Thoracic aorta (tissue), 2 donors: Measurements from ENCODE around the gene ATF5. TPM values are rescaled to one million over a fixed set of nuclear protein-coding genes. Genes with fewer than 3 reads are reported as not detected.

Experiments
- ATAC-seq: fragments of 150-250 bp; one replicate; pipeline ENCODE4 v1.8.0; 2017; ENCODE audit warnings: low read depth; ENCODE audit not compliant: insufficient number of reproducible peaks, low FRiP score
- DNase-seq: peaks from one replicate; pipeline ENCODE4 v3.0.0-alpha.2; 2020; ENCODE audit warnings: low spot score
- H3K27ac ChIP-seq, 2 donors: fragments of 200-600 bp; sonication (generic); 1 replicate in 1 of 2; 2 replicates in 1 of 2; pipeline ENCODE4 v1.5.1; 2016; ENCODE audit warnings: mild to moderate bottlenecking in 2 of 2, moderate library complexity in 2 of 2
- H3K27me3 ChIP-seq: fragments of 200-600 bp; sonication (generic); replicated peaks from 2 replicates; pipeline ENCODE4 v1.6.0; 2016; ENCODE audit warnings: mild to moderate bottlenecking; ENCODE audit not compliant: insufficient read depth
- H3K36me3 ChIP-seq: fragments of 200-600 bp; sonication (generic); one replicate; pipeline ENCODE4 v1.5.1; 2016
- H3K4me1 ChIP-seq, 2 donors: fragments of 200-600 bp; sonication (generic); 1 replicate in 1 of 2; 2 replicates in 1 of 2; pipeline versions ENCODE4 v1.5.1 to v1.6.0; 2016; ENCODE audit warnings: low read depth in 2 of 2, mild to moderate bottlenecking in 1 of 2; ENCODE audit not compliant: control insufficient read depth in 1 of 2
- H3K4me3 ChIP-seq: fragments of 200-600 bp; sonication (generic); 2 replicates; pipeline ENCODE4 v1.5.1; 2016; ENCODE audit warnings: mild to moderate bottlenecking
- H3K9me3 ChIP-seq: fragments of 200-600 bp; sonication (generic); 2 replicates; pipeline ENCODE4 v1.5.1; 2016
- total RNA-seq, 2 donors: library from RNA; depleted of rRNA; stranded (reverse); fragments of >200 nt; gene quantifications; one replicate each; pipeline versions ENCODE4 v1.1.0 to v1.2.3, GENCODE V29; 2016
- TF ChIP-seq, protein P1 (sequence below): fragments of 200-600 bp; sonication (generic); IDR thresholded peaks from one replicate; pipeline ENCODE4 v1.5.1; 2019; ENCODE audit warnings: antibody characterized with exemption

ATF5 gene
- total RNA-seq, 2 donors from 2014 or later = 8.4 to 9.8 TPM

DNA sequence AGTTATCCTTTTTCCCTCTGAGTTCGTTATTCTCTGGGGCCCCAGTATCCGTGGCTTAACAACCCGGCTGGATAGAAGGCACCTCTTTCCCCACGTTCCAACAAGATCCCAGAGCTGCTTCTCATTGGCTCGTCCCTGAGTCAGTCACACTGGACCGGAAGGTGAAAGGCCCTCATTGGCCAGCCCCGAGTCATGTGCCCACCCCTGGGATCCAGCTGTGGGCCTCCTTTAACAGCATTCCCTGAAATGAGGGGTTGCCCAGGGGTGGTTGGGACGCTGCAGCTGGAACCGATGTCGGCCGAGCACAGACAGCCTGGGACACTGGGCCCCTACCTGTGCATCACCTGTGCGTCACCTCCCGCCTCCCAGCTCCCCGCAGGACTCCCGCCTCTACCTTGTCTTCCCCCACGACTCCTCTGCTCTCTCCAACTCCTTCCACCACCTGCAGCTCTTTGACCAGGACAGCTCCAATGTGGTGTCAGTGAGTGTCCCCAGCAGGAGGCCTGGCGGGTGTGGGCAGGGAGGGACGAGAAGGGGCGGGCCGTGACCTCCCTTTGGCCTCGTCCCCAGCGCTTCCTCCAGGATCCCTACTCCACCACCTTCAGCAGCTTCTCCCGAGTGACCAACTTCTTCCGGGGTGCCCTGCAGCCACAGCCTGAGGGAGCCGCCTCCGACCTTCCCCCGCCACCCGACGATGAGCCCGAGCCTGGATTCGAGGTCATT is 47.2 kb upstream of the ATF5 start:
- TF ChIP-seq, protein P1, sequence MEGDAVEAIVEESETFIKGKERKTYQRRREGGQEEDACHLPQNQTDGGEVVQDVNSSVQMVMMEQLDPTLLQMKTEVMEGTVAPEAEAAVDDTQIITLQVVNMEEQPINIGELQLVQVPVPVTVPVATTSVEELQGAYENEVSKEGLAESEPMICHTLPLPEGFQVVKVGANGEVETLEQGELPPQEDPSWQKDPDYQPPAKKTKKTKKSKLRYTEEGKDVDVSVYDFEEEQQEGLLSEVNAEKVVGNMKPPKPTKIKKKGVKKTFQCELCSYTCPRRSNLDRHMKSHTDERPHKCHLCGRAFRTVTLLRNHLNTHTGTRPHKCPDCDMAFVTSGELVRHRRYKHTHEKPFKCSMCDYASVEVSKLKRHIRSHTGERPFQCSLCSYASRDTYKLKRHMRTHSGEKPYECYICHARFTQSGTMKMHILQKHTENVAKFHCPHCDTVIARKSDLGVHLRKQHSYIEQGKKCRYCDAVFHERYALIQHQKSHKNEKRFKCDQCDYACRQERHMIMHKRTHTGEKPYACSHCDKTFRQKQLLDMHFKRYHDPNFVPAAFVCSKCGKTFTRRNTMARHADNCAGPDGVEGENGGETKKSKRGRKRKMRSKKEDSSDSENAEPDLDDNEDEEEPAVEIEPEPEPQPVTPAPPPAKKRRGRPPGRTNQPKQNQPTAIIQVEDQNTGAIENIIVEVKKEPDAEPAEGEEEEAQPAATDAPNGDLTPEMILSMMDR = no peak
- Histone ChIP-seq H3K27me3 (no peaks in the 10 kb centered on the region), H3K4me3 (no peak overlapping the region), H3K36me3 (peaks cover 48% of the 10 kb centered on the region), H3K27ac (no peak overlapping the region), H3K4me1 (peaks cover 3 to 15% of the 10 kb centered on the region in 2 donors), H3K9me3 (no peaks in the 10 kb centered on the region)
- no peak for DNase-seq
- no peak for ATAC-seq

DNA sequence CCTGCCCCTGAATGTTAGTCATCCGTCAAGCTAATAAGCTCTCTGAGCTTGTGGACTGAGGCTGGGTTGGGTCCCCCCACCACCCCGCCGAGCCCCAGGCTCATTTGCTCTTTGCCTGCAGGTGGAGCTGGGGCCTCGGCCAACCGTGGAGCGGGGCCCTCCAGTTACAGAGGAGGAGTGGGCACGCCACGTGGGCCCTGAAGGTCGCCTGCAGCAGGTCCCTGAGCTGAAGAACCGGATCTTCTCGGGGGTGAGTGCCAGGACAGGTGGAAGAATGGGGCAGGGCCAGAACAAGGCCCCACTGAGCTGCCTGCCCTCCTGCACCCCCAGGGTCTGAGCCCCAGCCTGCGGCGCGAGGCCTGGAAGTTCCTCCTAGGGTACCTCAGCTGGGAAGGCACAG is 46.4 kb upstream of the ATF5 start:
- ATAC-seq (no peak), DNase-seq (no peak)
- Histone ChIP-seq H3K9me3 (no peaks in the 10 kb centered on the region), H3K27ac (no peak overlapping the region), H3K27me3 (no peaks in the 10 kb centered on the region), H3K36me3 (peaks cover 48% of the 10 kb centered on the region), H3K4me1 (peaks cover 3 to 15% of the 10 kb centered on the region in 2 donors), H3K4me3 (no peak overlapping the region)
- TF ChIP-seq, protein P1 = no peak

DNA sequence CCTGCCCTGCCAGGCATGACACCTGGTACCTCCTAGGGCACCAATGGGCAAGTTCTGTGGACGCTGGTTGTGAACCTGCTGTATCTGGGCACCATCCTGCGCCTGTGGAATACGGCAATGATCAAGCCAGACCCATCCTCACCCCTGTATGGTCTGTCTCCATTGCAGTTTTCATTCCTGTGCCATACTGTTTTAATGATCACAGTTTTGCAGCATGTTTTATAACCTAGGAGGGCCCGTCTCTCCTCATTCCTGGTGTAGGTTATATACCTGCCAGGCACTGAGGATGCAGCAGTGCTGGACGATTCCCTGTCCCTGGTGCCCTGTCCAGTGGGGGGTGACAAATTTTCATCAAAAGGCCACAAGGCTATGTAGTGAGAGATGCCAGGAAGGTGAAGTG is 45.9 kb upstream of the ATF5 start:
- Histone ChIP-seq H3K9me3 (no peaks in the 10 kb centered on the region), H3K4me1 (peaks cover 3 to 14% of the 10 kb centered on the region in 2 donors), H3K27ac (no peak overlapping the region), H3K27me3 (no peaks in the 10 kb centered on the region), H3K4me3 (no peak overlapping the region), H3K36me3 (peaks cover 48% of the 10 kb centered on the region)
- TF ChIP-seq, protein P1 = no peak
- DNase-seq (no peak), ATAC-seq (no peak)

DNA sequence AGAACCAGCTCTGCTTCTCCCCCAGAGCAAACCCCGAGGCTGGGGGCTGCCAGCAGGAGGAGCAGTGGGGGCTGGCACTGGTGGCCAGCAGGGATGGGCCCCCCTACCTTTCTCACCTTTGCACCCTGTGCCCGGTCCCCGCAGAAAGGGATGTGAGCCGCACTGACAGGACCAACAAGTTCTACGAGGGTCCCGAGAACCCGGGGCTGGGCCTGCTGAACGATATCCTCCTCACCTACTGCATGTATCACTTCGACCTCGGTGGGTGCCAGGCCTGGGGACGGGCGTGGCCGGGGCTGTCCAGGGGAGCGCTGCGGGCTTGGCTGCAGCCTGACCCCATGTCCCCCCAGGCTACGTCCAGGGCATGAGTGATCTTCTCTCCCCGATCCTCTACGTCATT is 44.9 kb upstream of the ATF5 start:
- no peak for DNase-seq
- peaks cover 48% of the 10 kb centered on the region for H3K36me3 ChIP-seq

DNA sequence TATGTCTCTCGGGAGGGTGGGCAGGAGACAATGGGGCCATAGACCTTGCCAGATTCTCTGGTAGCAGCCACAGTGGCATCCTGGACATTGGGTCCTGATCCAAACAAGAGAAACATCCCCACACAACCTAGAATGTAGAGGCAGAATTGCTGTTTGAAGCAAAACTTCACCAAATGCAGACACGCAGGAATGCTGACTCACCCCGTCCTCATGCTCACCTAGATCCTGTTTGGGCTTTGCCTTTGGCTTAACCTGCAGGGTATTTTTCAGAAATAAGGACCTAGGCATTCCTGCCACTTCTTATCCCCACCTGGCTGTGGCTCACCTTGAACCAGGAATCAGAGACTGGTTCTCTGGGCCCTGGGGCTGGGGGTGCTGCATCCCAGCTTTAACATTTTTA is 44.2 kb upstream of the ATF5 start:
- Histone ChIP-seq H3K27me3 (no peaks in the 10 kb centered on the region), H3K27ac (no peak overlapping the region), H3K4me1 (no peaks in the 10 kb centered on the region), H3K4me3 (no peak overlapping the region), H3K36me3 (peaks cover 48% of the 10 kb centered on the region), H3K9me3 (no peaks in the 10 kb centered on the region)
- TF ChIP-seq, protein P1 = no peak
- ATAC-seq = no peak
- no peak for DNase-seq

More for the DNA sequence above, 44.9 kb upstream of the ATF5 start:
- peaks cover 0 to 4% of the 10 kb centered on the region in 2 donors for H3K4me1 ChIP-seq
- no peak overlapping the region for H3K4me3 ChIP-seq
- no peak overlapping the region for H3K27ac ChIP-seq
- H3K27me3 ChIP-seq = no peaks in the 10 kb centered on the region
- no peaks in the 10 kb centered on the region for H3K9me3 ChIP-seq
- no peak for ATAC-seq
- TF ChIP-seq, protein P1 = no peak
